ENCODE results near the gene FHIT.
"Not testable (repeated sequence)": the region's sequence is repeated elsewhere in the genome, so short reads cannot be mapped to it uniquely, and the experiment has no call there.

FHIT gene

DNA sequence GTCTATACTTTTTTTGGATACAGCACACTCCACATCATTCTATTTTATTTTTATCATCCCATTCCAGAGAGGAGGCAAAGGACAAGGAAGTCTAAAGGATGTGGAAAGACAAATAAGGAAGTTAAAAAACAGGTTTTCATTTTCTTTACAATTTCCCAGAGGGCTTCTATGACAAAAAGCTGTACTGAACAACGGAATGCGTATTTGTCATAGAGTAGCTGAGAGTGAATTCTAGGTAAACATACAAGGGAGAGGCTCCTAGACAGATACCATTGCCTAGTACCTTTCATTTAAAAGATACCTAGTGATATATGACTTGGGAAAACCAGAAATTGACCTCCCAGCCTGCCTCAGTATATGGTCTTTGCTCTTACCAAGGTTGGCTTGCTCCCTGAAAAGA is 341.7 kb downstream of the FHIT start:
- peak; percentile 0 for DNase-seq

DNA sequence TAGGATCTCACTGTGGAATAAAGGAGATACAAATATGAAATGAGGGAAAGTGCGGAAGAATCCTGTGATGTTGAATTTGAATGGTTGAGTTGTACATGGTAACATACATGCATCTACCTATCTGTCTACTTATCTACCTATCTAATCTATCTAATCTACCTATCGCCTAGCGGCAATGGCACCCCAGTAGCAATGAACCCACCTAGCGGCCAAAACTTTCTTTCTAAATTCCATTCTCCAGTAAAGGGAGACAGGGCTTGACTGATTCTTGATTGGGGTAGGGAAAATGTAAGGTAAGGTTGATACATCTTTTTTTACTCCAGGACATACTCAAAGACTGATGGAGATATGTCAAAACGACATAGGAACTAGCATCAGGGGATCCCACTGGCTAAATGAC is 345.0 kb downstream of the FHIT start:
- no peak for DNase-seq

DNA sequence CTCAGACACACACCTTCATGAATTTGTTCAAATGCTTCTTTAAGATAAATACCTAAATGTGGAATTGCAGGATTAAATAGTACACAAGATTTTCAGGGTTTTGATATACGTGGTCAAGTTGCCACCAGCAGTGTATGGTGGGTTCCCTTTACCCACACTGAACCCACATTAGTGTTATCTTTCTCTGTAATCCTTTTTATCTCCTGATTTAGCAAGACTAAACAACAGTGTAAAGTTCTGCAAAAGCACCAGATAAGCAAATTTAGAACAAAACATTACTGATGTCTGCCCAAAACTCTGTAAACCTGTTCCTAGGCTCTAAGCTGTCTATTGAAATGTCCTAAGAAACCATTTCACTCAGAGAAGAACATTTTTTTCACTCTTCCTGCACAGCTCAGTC is 352.9 kb downstream of the FHIT start:
- no peak for DNase-seq

DNA sequence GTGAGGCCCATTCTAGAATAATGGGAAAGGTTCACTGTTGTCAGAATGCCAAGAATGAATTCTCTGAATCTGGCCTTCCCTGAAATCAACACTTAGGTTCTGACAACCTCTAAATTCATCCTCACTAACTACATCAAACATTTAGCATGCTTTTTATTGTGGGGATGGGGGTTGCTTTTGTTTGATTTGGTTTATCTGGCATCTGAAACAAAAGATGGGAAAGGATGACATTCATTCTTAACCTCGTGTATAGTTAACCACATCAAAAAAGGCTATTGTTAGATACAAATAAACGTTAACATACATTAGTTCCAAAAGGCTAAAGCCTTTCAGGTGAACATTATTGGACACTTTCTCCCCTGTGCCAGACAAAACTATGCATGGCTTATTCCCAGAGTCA is 357.3 kb downstream of the FHIT start:
- DNase-seq: no peak

DNA sequence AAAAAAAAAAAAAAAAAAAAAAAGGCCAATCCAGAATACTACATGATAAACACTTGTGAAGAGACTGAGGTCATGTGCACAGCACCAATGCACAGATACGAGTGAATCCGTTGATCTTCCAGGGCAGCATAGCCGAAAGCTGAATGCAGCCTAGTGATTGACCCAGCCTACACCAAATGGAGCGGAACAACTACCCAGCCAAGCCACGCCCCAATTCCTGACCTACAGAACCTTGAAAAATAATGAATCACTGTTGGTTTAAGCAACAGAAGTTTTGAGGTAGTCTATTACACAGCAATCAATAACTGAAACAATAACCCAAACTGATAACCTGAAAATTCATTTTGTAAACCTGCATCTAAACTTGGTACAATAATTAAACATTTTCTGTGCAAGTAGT is 361.0 kb downstream of the FHIT start:
- DNase-seq: no peak

DNA sequence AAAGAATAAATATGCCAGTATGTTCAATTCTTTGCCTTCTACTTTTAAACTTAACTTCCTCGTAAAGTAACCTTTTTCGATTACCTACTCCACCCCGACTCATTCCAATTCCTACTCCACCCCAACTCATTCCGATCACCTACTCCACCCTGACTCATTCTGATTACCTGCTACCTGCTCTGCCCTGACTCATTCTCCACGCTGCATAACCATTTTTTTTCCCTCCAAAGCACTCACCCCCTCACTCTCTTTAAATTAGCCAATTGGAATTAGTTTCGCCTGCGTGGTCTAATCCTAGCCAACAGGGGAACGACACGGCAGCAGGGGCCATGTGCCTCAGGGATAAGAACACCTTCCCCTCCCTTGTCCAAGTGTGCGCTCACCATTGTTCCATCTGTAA is 362.3 kb downstream of the FHIT start:
- not testable (repeated sequence) for DNase-seq

DNA sequence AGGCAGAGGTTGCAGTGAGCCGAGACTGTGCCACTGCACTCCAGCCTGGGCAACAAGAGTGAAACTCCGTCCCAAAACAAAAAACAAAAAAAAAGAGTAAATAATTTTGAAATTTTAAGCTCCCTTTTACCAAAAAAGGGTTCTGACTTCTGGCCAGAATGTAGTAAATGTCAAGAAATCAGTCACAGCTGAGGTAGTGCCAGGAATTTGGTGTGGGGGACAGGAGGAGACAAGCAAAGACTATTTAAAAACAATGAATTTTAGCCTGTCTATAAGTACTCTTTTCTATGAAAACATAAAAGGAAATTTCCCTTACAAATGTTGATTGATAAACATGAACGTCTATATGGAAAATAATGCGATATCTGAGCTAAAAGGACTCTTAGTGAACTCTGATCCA is 363.7 kb downstream of the FHIT start:
- no peak for DNase-seq

DNA sequence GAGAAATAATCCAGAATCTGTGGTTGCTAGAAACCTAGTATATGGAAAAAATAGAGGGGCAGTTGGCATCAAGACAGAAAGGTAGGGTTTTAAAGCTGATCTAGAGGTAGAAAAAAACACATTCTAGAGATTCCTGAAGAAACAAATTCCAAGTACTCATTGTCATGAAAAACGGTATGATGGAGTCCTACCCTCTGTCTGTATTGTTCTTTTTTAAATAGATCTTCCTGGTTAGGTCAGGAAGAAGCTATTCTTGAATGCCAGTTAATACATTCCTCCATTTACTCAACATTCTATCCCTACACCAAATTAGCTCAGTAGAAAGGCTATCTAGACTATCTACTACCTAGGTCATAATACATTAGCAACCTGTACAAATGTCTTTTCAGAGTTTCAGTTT is 364.7 kb downstream of the FHIT start:
- DNase-seq: no peak

DNA sequence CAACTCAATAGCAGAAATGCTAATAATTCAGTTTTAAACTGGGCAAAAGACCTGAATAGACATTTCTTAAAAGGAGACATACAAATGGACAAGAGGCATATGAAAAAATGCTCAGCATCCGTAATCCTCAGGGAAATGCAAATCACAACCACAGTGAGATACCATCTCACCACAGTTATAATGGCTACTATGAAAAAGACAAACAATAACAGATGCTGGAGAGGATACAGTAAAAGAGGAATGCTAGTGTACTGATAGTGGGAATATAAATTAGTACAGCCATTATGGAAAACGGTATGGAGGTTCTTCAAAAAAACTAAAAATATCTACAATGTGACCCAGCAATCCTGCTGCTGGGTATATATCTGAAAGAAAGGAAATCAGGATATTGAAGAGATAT is 367.2 kb downstream of the FHIT start:
- no peak for DNase-seq

DNA sequence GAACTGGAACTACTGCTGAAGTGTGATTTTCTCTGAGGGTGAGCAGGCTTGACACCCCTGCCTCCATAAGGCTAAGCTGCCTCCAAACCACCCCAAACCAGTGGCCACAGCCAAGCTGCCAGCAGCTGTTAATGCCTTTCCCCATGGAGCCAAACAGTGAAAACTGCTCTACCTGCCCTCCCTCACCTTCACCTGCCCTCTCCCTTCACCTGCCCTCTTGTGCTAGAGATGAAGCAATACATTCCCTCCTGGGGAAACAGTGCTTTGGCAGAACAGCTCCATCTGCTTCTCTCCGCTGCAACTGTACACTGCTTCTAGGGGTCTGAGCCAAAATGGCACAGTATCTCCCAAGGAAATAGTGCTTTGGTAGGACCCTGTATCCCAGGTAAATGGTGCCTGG is 374.1 kb downstream of the FHIT start:
- peak; percentile 39 for DNase-seq

DNA sequence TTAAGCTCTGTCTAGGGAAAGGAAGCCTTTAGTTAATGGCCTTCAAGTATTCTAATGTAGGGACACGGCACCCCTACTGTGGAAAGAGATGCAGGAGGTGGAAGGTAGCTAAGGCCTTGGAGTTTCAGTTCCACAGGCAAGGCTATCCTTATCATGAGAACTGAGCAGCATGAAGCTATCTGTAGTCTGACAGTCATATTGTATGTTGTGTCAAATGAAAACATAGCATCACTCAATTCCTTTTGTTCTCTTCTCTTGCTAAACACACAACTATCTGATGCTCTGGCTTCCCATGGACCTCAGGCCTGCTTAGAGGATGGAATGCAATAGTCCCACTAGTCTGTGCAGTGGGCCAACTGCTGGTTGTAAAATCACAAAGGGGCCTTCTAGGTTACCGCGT is 380.9 kb downstream of the FHIT start:
- no peak for DNase-seq

DNA sequence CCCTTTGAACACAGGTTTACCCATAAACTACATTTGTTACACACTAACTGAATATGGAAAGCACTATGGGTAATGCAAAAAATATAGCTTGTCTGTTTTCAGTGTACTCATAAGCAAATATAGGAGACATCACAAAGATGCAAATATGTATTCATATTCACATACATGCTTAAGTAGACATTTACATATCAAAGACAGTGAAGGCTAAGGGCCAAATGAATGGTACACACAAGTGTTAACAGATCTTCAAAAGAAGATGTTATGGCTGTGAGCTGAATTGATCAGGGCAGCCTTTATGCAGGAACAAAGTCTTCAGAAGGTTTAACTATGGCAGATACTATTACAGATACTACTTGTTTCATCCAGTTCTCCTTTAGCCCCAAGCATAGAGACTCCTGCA is 384.1 kb downstream of the FHIT start:
- DNase-seq: no peak

DNA sequence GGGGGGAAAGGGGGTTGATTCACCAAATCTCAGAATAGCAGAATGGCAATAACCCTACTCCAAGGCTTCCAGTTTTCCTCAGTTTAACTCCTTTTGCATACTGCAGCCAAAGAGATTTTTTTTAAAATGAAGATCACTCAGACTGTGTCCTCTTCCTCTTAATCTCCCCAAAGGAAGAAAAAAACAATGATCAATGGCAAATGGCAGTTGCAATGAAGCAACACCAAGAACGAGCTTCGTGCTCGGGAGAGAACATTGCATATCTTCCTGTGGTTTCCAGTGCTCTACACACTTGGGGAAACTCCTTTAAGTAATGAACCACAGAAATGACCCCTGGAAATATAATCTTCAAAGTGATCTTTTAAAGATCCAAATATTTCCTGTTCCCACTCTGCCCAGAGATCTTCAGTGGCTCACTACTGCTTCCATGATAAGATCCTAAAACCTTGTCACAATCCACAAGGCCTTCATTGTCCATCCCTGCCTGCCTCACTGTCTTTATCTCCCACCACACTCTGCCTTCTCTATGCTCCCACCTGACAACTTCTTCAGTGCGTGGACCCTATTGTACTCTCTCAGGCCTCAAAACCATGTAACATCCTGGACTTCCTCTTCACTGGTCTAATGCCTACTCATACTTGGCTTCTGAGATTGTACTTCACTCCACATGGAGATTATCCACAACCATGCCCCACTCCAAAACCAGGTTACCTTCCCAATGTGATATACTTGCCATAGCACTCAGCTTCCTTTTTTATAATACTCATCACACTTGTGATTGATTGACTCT is 394.8 kb downstream of the FHIT start:
- no peak for DNase-seq

DNA sequence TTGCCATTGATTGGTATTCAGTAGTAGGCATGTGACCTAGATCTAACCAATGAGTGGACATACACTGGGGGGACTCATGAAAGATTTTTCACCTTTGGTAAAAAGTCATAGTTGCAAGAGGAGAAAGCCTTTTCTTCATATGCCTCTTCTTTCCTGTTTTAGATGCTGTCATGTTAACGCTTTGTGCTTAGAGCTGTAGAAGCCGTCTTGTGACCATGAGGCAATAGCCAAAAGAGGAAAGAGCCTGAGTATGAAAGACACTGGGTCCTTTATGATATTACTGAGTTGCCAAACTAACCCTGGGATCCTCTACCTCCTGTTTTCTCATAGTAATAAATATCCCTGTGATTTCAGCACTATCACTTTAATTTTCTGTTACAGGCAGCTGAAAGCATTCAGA is 396.0 kb downstream of the FHIT start:
- no peak for DNase-seq

DNA sequence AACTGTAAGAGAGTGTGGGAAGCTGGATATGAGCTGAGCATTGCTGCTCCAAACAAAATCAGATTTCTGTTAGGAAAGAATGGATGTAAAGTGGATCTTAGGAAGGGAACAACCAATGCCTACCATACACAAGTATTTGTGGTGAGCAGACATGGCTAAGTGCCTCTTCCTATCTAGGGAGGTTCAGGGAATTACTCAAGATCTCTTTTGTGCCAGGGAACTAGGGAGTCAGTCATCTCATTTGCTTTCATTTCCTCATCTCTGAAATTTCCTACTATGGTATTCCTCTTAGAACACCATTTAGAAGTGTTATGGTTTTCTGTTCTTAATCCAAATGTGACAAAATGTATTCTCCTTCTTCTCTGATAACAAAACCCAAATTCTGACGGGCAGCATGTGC is 396.5 kb downstream of the FHIT start:
- DNase-seq: no peak

DNA sequence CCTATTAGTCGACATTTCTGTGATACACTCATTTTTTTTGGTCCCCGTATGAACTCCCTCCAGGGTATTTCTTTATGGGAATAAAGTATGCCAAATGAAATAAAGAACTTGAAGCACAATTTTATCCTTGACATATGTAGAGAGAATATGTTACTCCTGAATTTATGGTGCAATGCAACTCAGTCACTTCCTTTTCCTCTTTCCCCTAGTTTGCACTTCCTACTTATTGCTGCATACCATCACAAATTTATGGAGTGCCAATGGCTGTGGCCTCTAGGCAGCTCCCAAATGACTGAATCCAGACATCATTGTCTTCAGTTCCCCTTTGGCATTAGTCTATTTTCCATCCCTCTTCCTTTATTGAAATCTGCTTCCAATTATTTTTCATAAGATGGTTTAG is 403.5 kb downstream of the FHIT start:
- DNase-seq: no peak

DNA sequence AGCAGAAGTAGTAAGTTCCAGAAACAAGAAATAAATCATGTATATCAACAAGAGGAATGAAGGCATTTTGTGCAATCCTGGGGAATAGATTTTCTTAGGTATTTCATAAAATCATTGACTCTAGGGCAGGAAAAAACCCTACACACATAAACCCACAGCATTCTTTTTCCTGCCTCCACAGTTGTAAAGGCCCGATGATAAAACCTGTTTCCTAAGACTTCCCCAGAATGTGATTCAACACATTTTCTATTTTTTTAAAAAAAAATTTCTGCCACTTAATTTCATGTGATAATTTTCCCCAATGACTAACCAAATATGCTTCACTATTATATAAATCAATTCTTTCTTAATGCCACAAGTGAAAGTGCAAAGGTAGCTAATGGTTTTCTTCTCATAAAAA is 407.0 kb downstream of the FHIT start:
- no peak for DNase-seq

DNA sequence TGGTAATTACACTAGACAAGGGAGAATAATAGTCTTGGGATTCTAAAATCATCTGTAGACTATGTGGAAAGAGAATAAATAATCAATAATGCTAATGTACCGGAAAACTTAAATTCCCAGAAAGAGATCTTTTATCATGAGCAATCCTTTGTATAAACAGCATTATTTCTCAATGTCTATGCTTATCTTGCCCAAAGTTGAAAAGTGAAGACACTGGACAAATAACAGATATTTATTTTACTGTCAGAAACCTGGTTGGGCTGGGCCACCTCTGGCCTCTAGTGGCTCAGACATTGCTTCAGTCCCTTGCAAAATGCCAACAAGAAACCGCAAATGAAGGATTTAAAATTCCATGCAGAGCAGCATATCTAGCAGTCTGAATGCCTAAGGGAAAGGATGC is 409.9 kb downstream of the FHIT start:
- no peak for DNase-seq

DNA sequence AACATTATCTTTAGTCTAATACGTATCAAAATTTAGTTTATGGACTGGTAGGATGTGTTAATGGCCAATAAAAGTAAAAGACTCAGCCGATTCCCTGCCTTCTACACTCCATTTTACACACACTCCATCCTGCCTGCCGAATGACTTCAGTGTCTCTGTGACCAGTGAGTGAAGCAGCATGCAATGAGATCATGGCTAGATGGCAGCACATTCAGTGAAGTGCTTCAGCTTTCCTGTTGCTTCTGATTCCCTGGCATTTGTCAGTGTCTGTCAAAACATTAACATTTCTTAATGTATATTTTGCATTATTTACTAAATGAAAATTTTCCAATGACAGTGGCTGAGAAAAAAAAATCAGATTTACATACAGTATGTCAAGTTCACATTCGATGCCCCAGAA is 412.0 kb downstream of the FHIT start:
- peak; percentile 3 for DNase-seq

DNA sequence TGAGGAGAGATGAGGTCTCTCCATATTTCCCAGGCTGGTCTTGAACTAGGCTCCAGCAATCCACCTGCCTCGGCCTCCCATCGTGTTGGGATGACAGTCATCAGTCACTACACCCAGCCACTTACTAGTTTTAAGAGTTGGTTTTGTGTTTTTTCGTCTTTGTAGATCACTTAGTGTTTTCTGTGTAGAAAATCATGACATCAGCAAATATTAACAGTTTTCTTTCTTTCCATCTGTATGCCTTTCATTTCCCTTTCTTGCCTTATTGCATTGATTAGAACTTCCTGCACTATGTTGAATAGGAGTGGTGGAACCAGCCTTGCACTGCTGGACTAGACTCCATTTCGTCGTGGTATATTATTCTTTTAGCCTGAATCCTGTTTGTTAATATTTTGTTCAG is 415.5 kb downstream of the FHIT start:
- DNase-seq: no peak

DNA sequence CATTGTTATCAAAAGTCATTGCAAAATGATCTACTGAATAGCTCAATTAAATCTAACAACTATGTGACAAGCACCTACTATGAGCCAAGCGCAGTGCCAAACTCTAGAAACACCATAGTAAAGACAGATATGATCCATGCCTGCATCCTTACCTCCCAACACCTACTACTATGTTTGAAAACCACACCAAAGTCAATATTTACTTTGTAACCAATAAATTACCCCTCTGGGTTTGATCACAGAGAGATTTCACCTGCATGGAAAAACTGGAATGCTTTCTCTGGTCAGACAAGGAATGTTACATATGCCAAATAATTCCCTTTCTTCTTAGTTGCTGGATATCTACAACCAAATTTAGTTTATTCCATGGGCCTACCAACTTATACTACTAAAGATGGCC is 422.2 kb downstream of the FHIT start:
- peak; percentile 1 for DNase-seq

DNA sequence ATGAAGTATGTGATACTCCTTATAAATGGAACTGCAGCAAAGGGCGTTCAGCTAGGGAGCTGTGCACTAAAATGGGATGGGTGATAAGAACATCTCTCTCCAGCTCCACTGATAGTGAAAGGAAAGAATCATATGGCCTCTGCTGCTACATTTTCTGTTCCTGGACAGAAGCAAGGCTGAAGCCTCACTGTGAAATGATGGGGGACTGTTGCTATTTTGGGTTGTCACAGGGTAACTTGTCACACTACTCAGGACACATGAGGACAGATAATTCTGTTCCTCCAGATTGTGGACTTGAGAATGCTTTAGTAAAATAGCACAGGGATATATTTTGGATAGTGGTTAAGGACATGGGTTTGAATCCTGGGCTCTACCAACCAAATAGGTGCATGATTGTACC is 423.6 kb downstream of the FHIT start:
- no peak for DNase-seq

DNA sequence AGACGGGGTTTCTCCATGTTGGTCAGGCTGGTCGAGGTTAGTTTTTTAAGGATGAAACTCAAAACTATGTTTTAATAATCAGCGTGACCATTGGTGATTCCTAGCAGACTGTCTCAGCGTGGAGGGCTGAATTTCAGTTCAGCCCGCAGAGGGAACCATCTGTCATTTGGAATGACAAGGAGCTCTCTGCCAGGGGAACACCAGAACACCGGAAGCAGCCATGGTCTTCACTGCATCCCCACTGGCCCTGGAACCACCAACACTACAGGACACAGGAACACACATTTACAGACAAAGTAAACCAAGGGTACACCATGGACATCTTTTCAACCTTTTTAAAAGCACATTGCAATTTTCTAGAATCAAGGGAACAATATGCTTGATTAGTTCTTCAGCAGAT is 424.7 kb downstream of the FHIT start:
- DNase-seq: no peak

DNA sequence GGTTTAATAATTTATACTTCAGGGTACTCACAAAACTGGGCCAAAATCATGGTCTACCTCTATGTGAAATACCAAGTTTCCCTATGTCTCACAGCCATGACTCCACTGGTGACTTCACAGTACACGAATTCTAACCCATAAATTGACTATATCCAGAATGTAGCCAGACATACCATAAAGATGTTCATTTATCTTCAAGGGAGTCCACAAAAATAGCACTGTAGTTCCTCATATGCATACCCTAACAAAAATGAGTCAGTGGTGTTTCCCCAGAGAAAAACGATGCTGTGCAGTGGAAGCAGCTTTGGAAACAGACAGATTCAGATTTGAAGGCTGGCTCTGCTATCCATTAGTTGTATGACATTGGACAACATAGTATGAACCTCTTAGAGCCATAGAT is 438.8 kb downstream of the FHIT start:
- no peak for DNase-seq

DNA sequence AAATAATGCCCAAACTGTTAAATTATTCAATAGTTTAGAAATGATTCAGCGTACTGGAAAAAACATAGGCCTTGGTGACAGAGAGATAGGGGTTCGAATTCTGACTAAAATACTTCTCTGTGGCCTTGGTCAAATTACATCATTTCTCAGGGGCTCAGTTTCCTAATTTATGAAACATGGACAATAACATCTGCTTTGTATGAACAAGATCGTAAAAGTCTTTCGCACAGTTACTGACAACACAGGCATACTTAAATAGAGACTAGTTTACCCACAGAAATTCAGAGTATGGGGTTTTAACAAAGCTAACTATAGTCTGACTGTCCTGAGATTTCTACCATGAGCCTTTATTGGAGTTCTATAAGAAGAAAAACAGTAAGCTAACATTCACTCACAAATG is 440.4 kb downstream of the FHIT start:
- no peak for DNase-seq

Measured in DMS53 (cell line).